Keratinocyte (primary cell): Measurements from ENCODE around the gene CUTA.

Experiments used
- EZH2 ChIP-seq: IDR thresholded peaks from one replicate; pipeline ENCODE4 v1.6.1; 2012; ENCODE audit warnings: inconsistent platforms, mild to moderate bottlenecking, low read length, moderate library complexity
- TF ChIP-seq, protein P1 (sequence below), 3 experiments: IDR thresholded peaks in 1 of 3; conservative IDR thresholded peaks in 1 of 3; optimal IDR thresholded peaks in 1 of 3; 2 replicates in 2 of 3; 3 replicates in 1 of 3; pipeline versions ENCODE3 to v1.5.1; 2011; ENCODE audit warnings: low read length in 3 of 3, mild to moderate bottlenecking in 3 of 3, moderate library complexity in 2 of 3, control low read depth in 1 of 3, inconsistent platforms in 1 of 3; ENCODE audit not compliant: insufficient read depth in 2 of 3; ENCODE audit errors: extremely low read depth in 1 of 3

DNA sequence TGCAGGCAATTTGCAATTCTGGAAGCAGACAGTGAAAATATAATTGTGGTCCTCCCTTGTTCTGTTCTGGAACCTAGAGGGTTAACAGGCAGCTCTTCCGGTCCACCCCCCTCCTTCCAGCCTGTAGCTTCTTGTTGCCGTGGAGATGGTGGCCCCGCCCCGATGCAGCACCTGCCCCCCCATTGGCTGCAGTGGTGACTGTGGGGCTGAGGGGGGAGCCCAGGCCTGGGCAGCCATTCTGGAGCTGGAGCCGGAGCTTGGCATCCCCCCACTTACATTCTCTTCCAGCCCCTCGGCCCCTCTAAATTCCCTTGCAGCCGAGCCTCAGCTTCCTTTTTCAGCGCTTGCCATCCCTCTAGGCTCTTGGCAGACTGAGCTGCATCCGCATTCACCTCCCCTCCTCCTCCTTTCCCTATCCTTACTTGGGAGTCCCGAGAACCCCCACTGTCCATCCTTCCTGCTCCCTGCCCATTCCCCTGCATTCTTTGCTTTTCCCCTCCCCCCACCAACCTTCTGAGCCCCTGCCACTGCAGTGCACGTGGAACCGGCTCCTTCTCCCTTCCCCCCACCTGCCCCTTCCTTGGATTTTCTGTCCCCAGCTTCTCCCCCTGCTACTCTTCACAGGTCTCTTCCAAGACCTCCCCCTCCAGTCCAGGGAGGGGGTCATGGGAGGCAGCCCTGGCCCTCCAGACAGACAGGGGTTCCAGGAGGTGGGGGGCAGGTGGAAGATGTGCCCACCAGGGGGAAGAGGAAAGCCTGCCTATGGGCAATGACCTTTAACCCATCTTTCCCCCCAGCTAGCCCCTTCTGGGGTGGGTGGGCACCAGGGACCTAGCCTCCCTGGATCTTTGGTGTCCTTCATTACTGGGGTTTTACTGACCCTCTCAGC is 13.3 kb upstream of the CUTA start:
- TF ChIP-seq, protein P1, sequence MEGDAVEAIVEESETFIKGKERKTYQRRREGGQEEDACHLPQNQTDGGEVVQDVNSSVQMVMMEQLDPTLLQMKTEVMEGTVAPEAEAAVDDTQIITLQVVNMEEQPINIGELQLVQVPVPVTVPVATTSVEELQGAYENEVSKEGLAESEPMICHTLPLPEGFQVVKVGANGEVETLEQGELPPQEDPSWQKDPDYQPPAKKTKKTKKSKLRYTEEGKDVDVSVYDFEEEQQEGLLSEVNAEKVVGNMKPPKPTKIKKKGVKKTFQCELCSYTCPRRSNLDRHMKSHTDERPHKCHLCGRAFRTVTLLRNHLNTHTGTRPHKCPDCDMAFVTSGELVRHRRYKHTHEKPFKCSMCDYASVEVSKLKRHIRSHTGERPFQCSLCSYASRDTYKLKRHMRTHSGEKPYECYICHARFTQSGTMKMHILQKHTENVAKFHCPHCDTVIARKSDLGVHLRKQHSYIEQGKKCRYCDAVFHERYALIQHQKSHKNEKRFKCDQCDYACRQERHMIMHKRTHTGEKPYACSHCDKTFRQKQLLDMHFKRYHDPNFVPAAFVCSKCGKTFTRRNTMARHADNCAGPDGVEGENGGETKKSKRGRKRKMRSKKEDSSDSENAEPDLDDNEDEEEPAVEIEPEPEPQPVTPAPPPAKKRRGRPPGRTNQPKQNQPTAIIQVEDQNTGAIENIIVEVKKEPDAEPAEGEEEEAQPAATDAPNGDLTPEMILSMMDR (optimal IDR thresholded peaks at IDR 0.05 in 1 of 3, IDR thresholded peaks at IDR 0.05 in 1 of 3, conservative IDR thresholded peaks at IDR 0.05 in 1 of 3; ENCODE audit: extremely low read depth in 1 of 3, insufficient read depth in 2 of 3, low read length in 3 of 3), result no peak
- TF ChIP-seq EZH2, result no peak
